ENCODE data around the gene MLLT1.
"Not testable (repeated sequence)": the region's sequence is repeated elsewhere in the genome, so short reads cannot be mapped to it uniquely, and the experiment has no call there.

- not testable (repeated sequence) for TF ChIP-seq FOXM1 (IDR thresholded peaks at IDR 0.05; ENCODE audit: borderline replicate concordance); SUZ12 (IDR thresholded peaks at IDR 0.05); BHLHE40 (IDR thresholded peaks at IDR 0.05; ENCODE audit: borderline replicate concordance); ARNT (IDR thresholded peaks at IDR 0.05); LEF1 (IDR thresholded peaks at IDR 0.05; ENCODE audit: borderline replicate concordance); NFRKB (IDR thresholded peaks at IDR 0.05); FOXK2 (IDR thresholded peaks at IDR 0.05); SP1 (IDR thresholded peaks at IDR 0.05); PKNOX1 (IDR thresholded peaks at IDR 0.05); FOXA1 (IDR thresholded peaks at IDR 0.05); ELF4 (IDR thresholded peaks at IDR 0.05); HDGF (IDR thresholded peaks at IDR 0.05; ENCODE audit: borderline replicate concordance)
Observed at GRCh38 chr19:6282393-6282792, 2.6 kb upstream of the MLLT1 start.
